Gastroesophageal sphincter (tissue), 3 donors: ENCODE results near the gene PCSK5.

Source experiments
- CTCF ChIP-seq, 4 experiments: fragments of 200-600 bp in 2 of 4; fragments of 450-650 bp in 2 of 4; sonication (generic) in 1 of 4; IDR thresholded peaks; one replicate each; pipeline ENCODE4 v1.5.1; 2017 to 2019; ENCODE audit warnings: antibody characterized with exemption in 4 of 4, mild to moderate bottlenecking in 2 of 4, moderate library complexity in 2 of 4
- POLR2A ChIP-seq, 2 donors: fragments of 450-650 bp; IDR thresholded peaks; one replicate each; pipeline ENCODE4 v1.6.1; 2017; ENCODE audit warnings: antibody characterized with exemption in 2 of 2, mild to moderate bottlenecking in 2 of 2, moderate library complexity in 1 of 2

GRCh38 chr9:76366275-76366674 lies 475.8 kb downstream of the PCSK5 start:
- TF ChIP-seq CTCF (IDR thresholded peaks at IDR 0.05) (no peak), POLR2A (IDR thresholded peaks at IDR 0.05) (no peak)
